NK-92 (cell line): ENCODE measurements around the gene SH2D6.
"Not testable (repeated sequence)": the region's sequence is repeated elsewhere in the genome, so short reads cannot be mapped to it uniquely, and the experiment has no call there.

Experiments
- DNase-seq: peaks from one replicate; lab custom pipeline; 2025; ENCODE audit not compliant: unreplicated experiment; lab: John Stamatoyannopoulos, UW

Gene SH2D6

GRCh38 chr2:85397925-85398331 lies 20.6 kb upstream of the SH2D6 start:
- no peak for DNase-seq

- DNase-seq: no peak
Measured at GRCh38 chr2:85398426-85399182, 19.9 kb upstream of the SH2D6 start.

DNA sequence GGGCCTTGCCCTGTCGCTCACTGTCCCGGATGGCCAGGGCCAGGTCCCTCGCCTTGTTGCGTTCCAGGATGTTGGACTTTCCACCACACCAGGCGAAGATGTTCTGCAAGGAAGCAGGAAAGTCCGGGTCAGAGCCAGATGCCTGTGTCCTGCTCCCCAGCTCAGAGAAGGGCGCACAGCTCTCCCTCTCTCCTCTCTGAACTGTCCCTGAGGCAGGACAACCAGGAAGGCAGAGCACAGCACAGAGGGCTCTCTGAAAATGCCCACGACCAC lies 19.4 kb upstream of the SH2D6 start:
- no peak for DNase-seq

DNA sequence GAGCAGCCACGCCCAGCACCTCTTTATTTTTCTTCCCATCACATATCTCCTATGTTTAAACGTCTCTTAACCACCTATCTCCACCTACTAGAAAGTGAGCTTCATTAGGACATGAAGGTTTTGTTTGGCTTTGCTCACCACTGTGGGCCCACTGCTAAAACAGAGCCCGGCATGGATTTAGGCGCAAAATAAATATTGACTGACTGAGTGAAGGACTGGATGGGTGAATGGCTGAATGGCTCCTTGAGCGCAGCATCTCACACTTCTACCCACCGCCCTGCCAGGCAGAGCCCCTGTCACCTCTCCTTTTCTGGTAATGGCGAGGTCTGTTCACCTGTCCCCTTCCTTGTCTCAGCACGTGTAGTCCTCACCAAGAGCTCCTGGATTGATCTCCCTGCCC lies 18.5 kb upstream of the SH2D6 start:
- no peak for DNase-seq

DNA sequence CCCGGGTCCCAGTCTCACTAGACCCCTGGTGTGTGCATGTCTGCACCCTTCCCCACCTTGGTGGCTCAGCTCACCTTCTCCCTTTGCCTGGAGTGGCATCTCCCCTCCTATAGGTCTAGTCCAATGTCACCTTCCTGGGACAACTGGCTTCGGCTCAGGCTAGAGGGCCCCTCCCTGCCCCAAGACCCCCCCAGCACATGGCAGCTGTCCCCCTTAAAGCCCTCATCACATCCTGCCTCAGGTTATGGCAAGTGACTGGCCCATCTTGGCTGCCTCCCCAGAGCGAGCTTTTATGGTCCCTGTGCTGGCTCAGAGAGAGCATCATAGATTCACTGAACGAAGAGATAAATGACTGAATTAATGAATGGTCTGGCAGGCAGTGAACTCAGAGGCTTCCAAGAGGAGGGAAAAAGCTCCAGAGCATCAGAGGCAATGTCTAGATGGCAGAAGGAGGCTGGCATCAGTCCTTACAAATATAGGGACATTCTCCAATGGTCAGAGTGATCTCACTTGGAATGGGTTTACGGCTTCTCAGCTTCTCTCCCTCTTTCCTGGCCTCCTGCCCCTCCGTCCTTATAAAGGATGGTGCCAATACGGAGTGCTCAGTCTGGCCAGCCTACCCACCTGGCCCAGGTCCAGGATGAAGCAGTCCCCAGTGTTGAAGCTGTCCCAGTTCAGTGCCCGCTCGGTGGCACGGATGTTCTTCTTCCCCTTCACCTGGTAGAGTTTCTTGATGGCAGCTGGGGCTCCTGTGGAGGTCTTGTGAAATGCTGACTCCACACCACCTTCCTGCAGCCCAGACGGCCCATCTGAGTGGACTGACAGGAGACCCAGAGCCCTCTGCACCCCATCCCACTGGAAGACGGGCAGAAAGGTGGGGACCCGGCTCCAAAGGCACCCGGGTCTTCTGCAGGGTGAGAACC lies 17.7 kb upstream of the SH2D6 start:
- no peak for DNase-seq

GRCh38 chr2:85401464-85401805 lies 17.1 kb upstream of the SH2D6 start:
- DNase-seq: no peak

DNA sequence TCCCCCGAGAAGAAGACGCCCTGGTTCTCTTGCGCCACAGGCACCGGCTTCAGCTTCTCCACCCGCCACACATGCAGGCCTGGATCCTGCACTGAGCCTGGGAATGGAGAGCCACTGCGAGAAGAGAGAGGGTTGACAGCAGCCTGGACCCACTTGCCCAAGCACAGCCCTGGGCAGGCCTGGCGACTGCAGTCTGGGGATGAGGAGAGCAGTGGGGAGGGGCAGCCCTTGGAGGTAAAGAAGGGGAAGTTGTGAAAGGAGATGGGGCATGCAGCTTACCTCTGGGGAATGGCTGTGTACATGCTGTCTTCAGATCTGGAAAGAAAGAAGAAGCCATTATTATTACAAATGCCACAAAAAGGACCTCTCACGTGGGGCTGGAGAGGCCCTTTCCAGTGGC lies 16.7 kb upstream of the SH2D6 start:
- no peak for DNase-seq

GRCh38 chr2:85405201-85406059 lies 13.1 kb upstream of the SH2D6 start:
- DNase-seq: no peak

DNA sequence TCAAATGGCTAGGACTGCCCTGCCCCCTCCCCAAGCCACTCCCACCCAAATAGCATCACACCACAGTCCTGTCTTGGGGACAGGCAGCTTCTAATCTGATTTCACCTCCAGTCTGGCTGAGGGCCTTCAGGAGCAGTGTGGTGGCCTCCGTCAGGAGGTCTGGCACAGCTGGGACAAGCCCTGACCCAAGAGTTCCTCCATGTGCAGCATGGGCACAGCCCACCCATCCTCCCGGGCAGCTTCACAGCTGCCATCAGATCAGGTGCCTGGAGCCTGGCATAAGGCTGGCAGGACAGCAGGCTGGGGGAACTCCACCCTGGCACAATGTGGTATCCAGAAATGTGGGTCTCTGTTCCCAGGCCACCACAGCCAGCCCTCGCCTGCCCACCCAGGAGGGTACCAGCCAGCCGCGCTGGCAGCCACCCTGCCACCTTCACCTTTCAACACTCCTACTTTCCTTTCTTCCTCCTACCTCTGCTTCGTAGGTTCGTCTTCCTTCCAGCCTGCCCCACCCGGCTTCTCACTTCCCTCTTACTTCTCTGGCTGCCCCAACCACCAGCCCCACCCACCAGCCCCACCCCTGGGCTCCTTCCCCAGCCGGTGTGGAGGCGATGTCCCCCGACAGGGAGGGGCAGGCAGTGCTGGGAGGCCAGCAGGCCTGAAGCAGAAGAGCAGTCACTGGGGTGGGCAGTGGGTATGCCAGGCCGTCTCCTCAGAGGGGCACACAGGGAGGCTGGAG lies 8.5 kb upstream of the SH2D6 start, which contains the start of gene CAPG:
Gene CAPG (minus strand): TSS at position 522 of the 739 bp plus-strand sequence. CDS start 8,221 bp downstream, outside the sequence.
- no peak for DNase-seq

DNA sequence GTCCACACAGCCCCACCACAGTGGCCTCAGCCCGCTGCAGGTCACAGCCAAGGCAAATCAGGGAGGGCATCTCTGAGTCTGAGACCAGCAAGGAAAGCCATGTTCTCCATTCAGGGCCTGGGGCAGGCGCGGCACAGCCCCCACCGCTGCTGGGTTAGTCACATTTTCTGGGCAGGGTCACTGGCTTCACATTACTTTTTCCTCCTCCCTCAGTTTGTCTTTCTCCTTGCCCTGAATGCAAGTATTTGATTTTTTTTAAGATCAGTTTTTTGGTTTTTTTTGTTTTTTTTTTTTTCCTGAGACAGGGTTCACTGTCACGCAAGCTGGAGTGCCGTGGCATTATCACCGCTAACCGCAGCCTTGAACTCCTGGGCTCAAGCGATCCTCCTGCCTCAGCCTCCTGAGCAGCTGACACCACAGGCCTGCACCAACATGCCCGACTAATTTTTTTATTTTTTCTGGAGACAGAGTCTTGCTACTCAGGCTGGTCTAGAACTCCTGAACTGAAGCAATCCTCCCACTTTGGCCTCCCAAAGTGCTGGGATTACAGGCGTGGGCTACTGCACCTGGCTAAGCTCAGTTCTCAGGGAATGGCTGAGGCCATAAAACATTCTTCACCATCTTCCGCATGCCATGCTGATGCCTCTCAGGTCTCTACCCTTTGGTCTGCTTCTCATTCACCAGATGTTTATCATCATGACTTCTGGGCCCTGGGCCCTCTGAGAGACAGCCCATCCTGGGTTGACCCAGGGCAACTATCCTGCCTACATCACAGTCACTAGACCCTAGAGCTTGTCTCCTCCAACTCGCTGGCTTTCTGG lies 7.7 kb upstream of the SH2D6 start:
- DNase-seq: no peak

DNA sequence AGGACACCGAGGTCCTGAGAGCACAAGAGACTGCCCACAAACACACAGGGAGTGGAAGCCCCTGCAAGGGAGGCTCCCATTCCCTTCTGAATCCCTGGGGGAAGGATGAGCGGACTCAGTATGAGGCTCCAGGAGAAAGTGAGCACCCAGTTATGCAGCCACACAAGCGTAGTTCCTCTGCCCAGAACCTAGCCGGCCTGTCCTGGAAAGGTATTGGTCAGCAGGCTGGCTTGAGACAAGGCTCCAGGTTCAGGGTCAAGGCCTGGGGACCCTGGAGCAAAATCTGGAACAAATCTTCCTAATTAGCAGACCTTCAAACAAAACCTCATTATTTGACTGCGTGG lies 7.1 kb upstream of the SH2D6 start:
- no peak for DNase-seq

- no peak for DNase-seq
Measured at GRCh38 chr2:85413592-85414420, 4.7 kb upstream of the SH2D6 start.

GRCh38 chr2:85414421-85414759 lies 4.1 kb upstream of the SH2D6 start:
- not testable (repeated sequence) for DNase-seq

DNA sequence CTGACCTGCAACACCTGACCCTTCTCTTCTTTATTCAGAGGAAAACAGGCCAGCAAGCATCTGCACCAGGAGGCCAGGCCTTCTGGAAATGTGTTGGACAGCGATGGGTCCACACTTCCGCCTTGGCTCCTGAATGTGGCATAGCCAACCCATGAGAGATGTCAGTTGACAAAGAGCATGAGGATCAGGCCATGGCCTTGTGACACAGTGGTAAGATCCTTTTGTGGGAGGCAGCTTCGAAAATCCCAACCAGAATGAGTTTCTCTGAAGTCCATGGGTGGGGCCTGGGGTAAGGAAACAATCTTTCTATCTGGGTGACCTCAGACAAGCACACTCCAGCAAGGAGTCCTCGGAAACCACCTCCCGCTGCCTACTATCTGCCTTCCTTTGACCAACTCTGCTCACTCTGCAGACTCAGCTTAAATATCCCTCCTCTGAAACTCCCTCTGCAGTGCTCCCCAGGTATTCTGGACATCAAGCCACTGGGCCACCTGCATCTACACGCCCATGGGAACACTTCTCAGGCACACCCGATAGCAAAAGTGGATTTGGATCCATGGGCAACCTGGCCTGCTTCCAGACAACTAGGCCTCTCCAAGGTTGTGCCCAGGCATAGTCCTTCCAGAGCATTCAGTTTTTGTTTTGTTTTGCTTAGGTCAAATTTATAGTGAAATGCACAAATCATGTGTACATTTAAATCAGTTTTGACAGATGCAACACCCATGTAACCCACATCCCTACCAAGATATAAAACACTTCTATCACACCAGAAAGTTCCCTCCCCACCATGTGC lies 3.6 kb upstream of the SH2D6 start:
- no peak for DNase-seq

DNA sequence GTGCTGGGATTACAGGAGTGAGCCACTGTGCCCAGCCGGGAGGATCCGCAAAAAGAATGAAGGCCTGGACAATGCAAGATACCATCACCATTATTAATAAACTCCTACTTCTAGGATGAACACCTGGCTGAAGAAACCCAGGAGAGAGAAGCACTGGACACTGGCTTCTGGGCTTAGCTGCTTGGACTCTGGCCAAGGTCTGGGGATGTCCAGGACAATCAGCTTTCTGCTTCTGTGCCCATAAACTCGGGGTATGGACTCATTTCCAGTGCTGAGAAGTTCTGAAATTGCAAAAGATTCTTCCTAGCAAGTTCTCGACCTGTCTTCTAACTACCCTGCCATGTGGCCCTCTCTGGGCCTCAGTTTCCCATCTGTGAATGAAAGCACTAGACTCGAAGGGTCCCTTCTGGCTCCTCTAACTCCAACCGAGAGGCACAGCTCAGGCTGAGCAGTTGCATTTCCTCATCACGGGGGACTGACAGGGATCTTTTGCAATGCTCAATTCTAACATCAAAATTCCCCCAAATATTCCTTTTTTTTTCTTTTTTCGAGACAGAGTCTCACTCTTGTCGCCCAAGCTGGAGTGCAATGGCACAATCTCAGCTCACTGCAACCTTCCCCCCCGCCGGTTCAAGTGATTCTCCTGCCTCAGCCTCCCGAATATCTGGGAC lies 2.4 kb upstream of the SH2D6 start:
- DNase-seq: no peak

GRCh38 chr2:85419009-85419675 lies 628 bp downstream of the SH2D6 start:
- no peak for DNase-seq

GRCh38 chr2:85420536-85421259 lies 2.2 kb downstream of the SH2D6 start:
- no peak for DNase-seq
